ENCODE data around the gene PRODH.
A peak's percentile ranks its signal among the peaks of the same experiment; 100 is the strongest.
"Not testable (repeated sequence)": the region's sequence is repeated elsewhere in the genome, so short reads cannot be mapped to it uniquely, and the experiment has no call there.

The PRODH gene

GRCh38 chr22:18954990-18955571 is 19.0 kb upstream of the PRODH start:
- no peak for DNase-seq (ENCODE audit: low read depth in 2 of 3, low spot score in 2 of 3)

GRCh38 chr22:18954303-18954989 is 18.4 kb upstream of the PRODH start:
- peak; percentile 44 to 48 (median 45) for DNase-seq (ENCODE audit: low read depth in 2 of 3, low spot score in 2 of 3)

- not testable (repeated sequence) for DNase-seq (ENCODE audit: low read depth in 2 of 3, low spot score in 2 of 3)
These were observed 17.0 kb upstream of the PRODH start for GRCh38 chr22:18953128-18953527.

GRCh38 chr22:18952022-18952421 is 15.9 kb upstream of the PRODH start:
- DNase-seq (ENCODE audit: low read depth in 2 of 3, low spot score in 2 of 3): no peak

GRCh38 chr22:18950141-18950540 is 14.0 kb upstream of the PRODH start:
- DNase-seq (ENCODE audit: low read depth in 2 of 3, low spot score in 2 of 3): no peak

- no peak for DNase-seq (ENCODE audit: low read depth in 2 of 3, low spot score in 2 of 3)
These were observed 11.8 kb upstream of the PRODH start for GRCh38 chr22:18947905-18948304.

GRCh38 chr22:18947105-18947504 is 11.0 kb upstream of the PRODH start:
- DNase-seq (ENCODE audit: low read depth in 2 of 3, low spot score in 2 of 3): not testable (repeated sequence)

GRCh38 chr22:18938691-18939090 is 2.6 kb upstream of the PRODH start:
- DNase-seq (ENCODE audit: low read depth in 2 of 3, low spot score in 2 of 3): not testable (repeated sequence)

- not testable (repeated sequence) for DNase-seq (ENCODE audit: low read depth in 2 of 3, low spot score in 2 of 3)
These were observed 1.4 kb downstream of the PRODH start for GRCh38 chr22:18934688-18935087.

GRCh38 chr22:18933914-18934313 is 2.2 kb downstream of the PRODH start:
- DNase-seq (ENCODE audit: low read depth in 2 of 3, low spot score in 2 of 3): no peak

- no peak for DNase-seq (ENCODE audit: low read depth in 2 of 3, low spot score in 2 of 3)
These were observed 4.0 kb downstream of the PRODH start for GRCh38 chr22:18931905-18932652.

- DNase-seq (ENCODE audit: low read depth in 2 of 3, low spot score in 2 of 3): no peak
These were observed 6.6 kb downstream of the PRODH start for GRCh38 chr22:18929459-18929858.

- no peak for DNase-seq (ENCODE audit: low read depth in 2 of 3, low spot score in 2 of 3)
These were observed 8.5 kb downstream of the PRODH start for GRCh38 chr22:18927573-18927972.

GRCh38 chr22:18927020-18927419 is 9.1 kb downstream of the PRODH start:
- DNase-seq (ENCODE audit: low read depth in 2 of 3, low spot score in 2 of 3): no peak

GRCh38 chr22:18925368-18926064 is 10.6 kb downstream of the PRODH start:
- DNase-seq (ENCODE audit: low read depth in 2 of 3, low spot score in 2 of 3): no peak

- not testable (repeated sequence) for DNase-seq (ENCODE audit: low read depth in 2 of 3, low spot score in 2 of 3)
These were observed 15.7 kb downstream of the PRODH start for GRCh38 chr22:18920257-18920902.

GRCh38 chr22:18917818-18918217 is 18.3 kb downstream of the PRODH start:
- not testable (repeated sequence) for DNase-seq (ENCODE audit: low read depth in 2 of 3, low spot score in 2 of 3)

- DNase-seq (ENCODE audit: low read depth in 2 of 3, low spot score in 2 of 3): not testable (repeated sequence)
These were observed 20.5 kb downstream of the PRODH start for GRCh38 chr22:18915550-18915949.

- not testable (repeated sequence) for DNase-seq (ENCODE audit: low read depth in 2 of 3, low spot score in 2 of 3)
These were observed 21.5 kb downstream of the PRODH start for GRCh38 chr22:18914558-18914957.

- not testable (repeated sequence) for DNase-seq (ENCODE audit: low read depth in 2 of 3, low spot score in 2 of 3)
These were observed 23.7 kb downstream of the PRODH start for GRCh38 chr22:18912264-18912946.
